A549 (cell line): ENCODE results near the gene ERAL1. TPM values are rescaled to one million over a fixed set of nuclear protein-coding genes. Genes with fewer than 3 reads are reported as not detected.

Experiments
- ATAC-seq, 2 experiments: fragments of 200-7000 bp in 1 of 2; fragments of >200 bp in 1 of 2; cut with Nextera tagmentation in 1 of 2; cut with Tn5 transposase in 1 of 2; 3 replicates each; pipeline versions ENCODE4 v1.8.0 to v1.9.1; 2018 to 2020; ENCODE audit warnings: mild to moderate bottlenecking in 1 of 2, moderate library complexity in 1 of 2
- CTCF ChIA-PET: fragments of 300-600 bp; sonication (Branson Sonifier 250); formaldehyde crosslinking; extraction: SDS; loops from one replicate; lab custom pipeline; 2021; ENCODE audit warnings: antibody characterized with exemption, inconsistent platforms; lab: Yijun Ruan, JAX
- POLR2A ChIA-PET: fragments of 350-600 bp; formaldehyde crosslinking; extraction: SDS; loops from one replicate; lab custom pipeline; 2021; ENCODE audit warnings: antibody characterized with exemption, inconsistent platforms; lab: Yijun Ruan, JAX
- DNase-seq, 2 experiments: peaks; one replicate each; pipeline versions ENCODE4 v3.0.0 to v3.0.0-alpha.2; 2011 to 2016; ENCODE audit warnings: low read depth in 1 of 2, low spot score in 1 of 2
- FAIRE-seq: peaks from 2 replicates; lab custom pipeline; 2011; peaks lifted over from hg19 to GRCh38; lab: Jason Lieb, UNC
- H3K27ac ChIP-seq, 2 experiments: fragments of >200 bp; sonication (Bioruptor Twin); formaldehyde crosslinking; 3 replicates each; pipeline ENCODE4 v1.5.1; 2016 to 2017
- H3K4me1 ChIP-seq: fragments of >200 bp; sonication (Bioruptor Twin); formaldehyde crosslinking; 3 replicates; pipeline ENCODE4 v1.6.1; 2016
- H3K4me2 ChIP-seq: fragments of >200 bp; sonication (Bioruptor Twin); formaldehyde crosslinking; 3 replicates; pipeline ENCODE4 v1.6.1; 2016
- H3K4me3 ChIP-seq: fragments of >200 bp; sonication (Bioruptor Twin); formaldehyde crosslinking; 3 replicates; pipeline ENCODE4 v1.5.1; 2016
- H3K9me3 ChIP-seq: fragments of >200 bp; sonication (Bioruptor Twin); formaldehyde crosslinking; 3 replicates; pipeline ENCODE4 v1.6.1; 2016
- BCL3 ChIP-seq: fragments of >200 bp; sonication (Bioruptor Twin); formaldehyde crosslinking; IDR thresholded peaks from 3 replicates; pipeline ENCODE4 v1.6.1; 2016
- BHLHE40 ChIP-seq: IDR thresholded peaks from 2 replicates; pipeline ENCODE4 v1.6.1; 2012; ENCODE audit warnings: low read depth, low read length, inconsistent platforms
- CHD4 ChIP-seq: fragments of 200-600 bp; sonication (generic); IDR thresholded peaks from 2 replicates; pipeline ENCODE4 v1.6.1; 2016; ENCODE audit warnings: antibody characterized with exemption, mild to moderate bottlenecking, borderline replicate concordance
- FOSB ChIP-seq: fragments of 250-450 bp; sonication (Bioruptor Pico); IDR thresholded peaks from 2 replicates; pipeline ENCODE4 v1.5.0; 2020; ENCODE audit warnings: mild to moderate bottlenecking, moderate library complexity
- FOXS1 ChIP-seq: fragments of 250-450 bp; sonication (Bioruptor Pico); IDR thresholded peaks from 2 replicates; pipeline ENCODE4 v1.5.0; 2020; ENCODE audit warnings: mild to moderate bottlenecking, moderate library complexity
- HDAC2 ChIP-seq: fragments of 200-600 bp; sonication (generic); IDR thresholded peaks from 2 replicates; pipeline ENCODE4 v1.6.1; 2016
- HMGXB4 ChIP-seq: fragments of 250-450 bp; sonication (Bioruptor Pico); IDR thresholded peaks from 2 replicates; pipeline ENCODE4 v1.5.0; 2021; ENCODE audit warnings: mild to moderate bottlenecking, moderate library complexity, borderline replicate concordance
- HOXB5 ChIP-seq: fragments of 250-450 bp; sonication (Bioruptor Pico); IDR thresholded peaks from 2 replicates; pipeline ENCODE4 v1.5.0; 2020; ENCODE audit warnings: mild to moderate bottlenecking, moderate library complexity
- JUN ChIP-seq, 2 experiments: fragments of >200 bp; sonication (Bioruptor Twin); formaldehyde crosslinking; IDR thresholded peaks; 2 replicates in 1 of 2; 3 replicates in 1 of 2; pipeline ENCODE4 v1.6.1; 2016 to 2017
- MAFK ChIP-seq: fragments of 450-650 bp; IDR thresholded peaks from 2 replicates; pipeline ENCODE4 v1.6.1; 2014; ENCODE audit not compliant: partially characterized antibody
- MAX ChIP-seq: IDR thresholded peaks from 2 replicates; pipeline ENCODE4 v1.6.1; 2012
- MAZ ChIP-seq: fragments of 150-350 bp; IDR thresholded peaks from 2 replicates; pipeline ENCODE4 v1.6.1; 2014; ENCODE audit warnings: antibody characterized with exemption, low read depth, low read length, borderline replicate concordance
- MYC ChIP-seq: IDR thresholded peaks from 2 replicates; pipeline ENCODE4 v1.6.1; 2012; ENCODE audit warnings: mild to moderate bottlenecking, inconsistent platforms, low read length, improper control_type of control experiment, borderline replicate concordance
- NPAS2 ChIP-seq: fragments of 250-450 bp; sonication (Bioruptor Pico); IDR thresholded peaks from 2 replicates; pipeline ENCODE4 v1.8.0; 2022; ENCODE audit warnings: mild to moderate bottlenecking, moderate library complexity, borderline replicate concordance
- NR3C1 ChIP-seq: fragments of >200 bp; sonication (Bioruptor Twin); formaldehyde crosslinking; IDR thresholded peaks from 3 replicates; pipeline ENCODE4 v1.6.1; 2017
- PHF8 ChIP-seq: fragments of 200-600 bp; sonication (generic); IDR thresholded peaks from 2 replicates; pipeline ENCODE4 v1.6.1; 2016; ENCODE audit warnings: low read depth, mild to moderate bottlenecking, antibody characterized with exemption, moderate library complexity, borderline replicate concordance
- POLR2AphosphoS2 ChIP-seq: conservative IDR thresholded peaks from 2 replicates; pipeline ENCODE4 v1.6.1; 2012; ENCODE audit warnings: low read length, improper control_type of control experiment, inconsistent platforms
- RARB ChIP-seq: fragments of 250-450 bp; sonication (Bioruptor Pico); IDR thresholded peaks from 2 replicates; pipeline ENCODE4 v1.8.0; 2021; ENCODE audit warnings: mild to moderate bottlenecking, moderate library complexity
- RNF2 ChIP-seq: fragments of 200-600 bp; sonication (generic); IDR thresholded peaks from 2 replicates; pipeline ENCODE4 v1.6.1; 2016; ENCODE audit warnings: low read depth, mild to moderate bottlenecking, antibody characterized with exemption, moderate library complexity, borderline replicate concordance
- SMC3 ChIP-seq: fragments of >200 bp; sonication (Bioruptor Twin); formaldehyde crosslinking; IDR thresholded peaks from 3 replicates; pipeline ENCODE4 v1.6.1; 2018; ENCODE audit warnings: inconsistent platforms
- SREBF2 ChIP-seq: fragments of 450-650 bp; IDR thresholded peaks from 2 replicates; pipeline ENCODE4 v1.6.1; 2014; ENCODE audit warnings: mild to moderate bottlenecking, moderate library complexity
- ZC3H11A ChIP-seq: fragments of 450-650 bp; IDR thresholded peaks from 2 replicates; pipeline ENCODE4 v1.6.1; 2014; ENCODE audit warnings: antibody characterized with exemption, mild to moderate bottlenecking
- ZSCAN20 ChIP-seq: fragments of 250-450 bp; sonication (Bioruptor Pico); IDR thresholded peaks from 2 replicates; pipeline ENCODE4 v1.8.0; 2022; ENCODE audit warnings: mild to moderate bottlenecking, moderate library complexity
- WGBS: methylation state at CpG from one replicate; pipeline ENCODE4 v1.1.6; 2017; ENCODE audit errors: missing lambda C conversion rate; 5-methylcytosine and 5-hydroxymethylcytosine counted together
- polyA plus RNA-seq, 4 experiments: library from polyadenylated mRNA; depleted of rRNA in 3 of 4; stranded (reverse); fragments of >200 nt; fragmentation: RNase III in 1 of 4; extraction: RNeasy Plus Mini Kit Qiagen cat#74134 plus additional on column Dnase treatment in 1 of 4; gene quantifications; 2 replicates in 3 of 4; 3 replicates in 1 of 4; pipeline ENCODE4 v1.2.3, GENCODE V29; 2011 to 2017
- TF ChIP-seq, protein P1 (sequence below): fragments of 200-600 bp; sonication (generic); IDR thresholded peaks from 2 replicates; pipeline ENCODE4 v1.6.1; 2016; ENCODE audit warnings: antibody characterized with exemption, mild to moderate bottlenecking, moderate library complexity
- TF ChIP-seq, protein P2 (sequence below): IDR thresholded peaks from 2 replicates; pipeline ENCODE4 v1.6.1; 2012; ENCODE audit warnings: low read depth, borderline replicate concordance

The ERAL1 gene
- polyA plus RNA-seq, 2 of the 4 experiments (the other 2 are of a cell fraction): 78.9 to 88.3 TPM

DNA sequence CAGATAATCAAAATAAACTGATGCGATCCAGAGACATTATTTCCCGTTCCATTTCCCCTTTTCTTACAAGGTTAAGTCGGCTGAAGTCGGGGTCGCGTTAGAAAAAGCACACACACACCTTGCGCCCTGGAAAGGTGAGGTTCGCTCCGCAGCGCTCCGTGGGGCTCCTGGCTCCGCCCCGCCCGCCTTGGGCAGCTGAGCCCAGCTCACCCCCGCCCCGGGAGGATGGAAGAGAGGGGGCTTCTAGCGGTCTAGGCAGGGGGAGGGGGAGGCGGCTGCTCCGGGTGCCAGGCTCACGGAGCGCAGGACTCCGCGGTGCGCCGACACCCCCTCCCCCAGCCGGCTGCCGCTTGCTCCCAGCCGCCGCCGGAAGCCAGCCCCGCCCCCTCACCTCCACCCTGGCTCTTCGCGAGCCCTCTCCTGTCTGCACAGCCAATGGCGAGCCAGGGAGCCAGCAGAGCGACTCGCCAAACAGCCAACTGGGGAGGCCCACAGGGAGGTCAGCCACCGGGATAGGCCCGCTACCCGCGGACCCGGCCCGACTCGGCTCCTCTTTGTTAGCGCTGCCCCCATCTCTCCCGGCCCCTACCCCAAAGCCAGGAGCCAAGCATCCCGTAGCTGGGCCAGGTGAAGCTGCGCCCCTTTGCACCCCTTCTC is 42.6 kb upstream of the ERAL1 start (continued):
- no peak for TF ChIP-seq BCL3
- no peak for TF ChIP-seq BHLHE40
- no peak for TF ChIP-seq NPAS2

DNA sequence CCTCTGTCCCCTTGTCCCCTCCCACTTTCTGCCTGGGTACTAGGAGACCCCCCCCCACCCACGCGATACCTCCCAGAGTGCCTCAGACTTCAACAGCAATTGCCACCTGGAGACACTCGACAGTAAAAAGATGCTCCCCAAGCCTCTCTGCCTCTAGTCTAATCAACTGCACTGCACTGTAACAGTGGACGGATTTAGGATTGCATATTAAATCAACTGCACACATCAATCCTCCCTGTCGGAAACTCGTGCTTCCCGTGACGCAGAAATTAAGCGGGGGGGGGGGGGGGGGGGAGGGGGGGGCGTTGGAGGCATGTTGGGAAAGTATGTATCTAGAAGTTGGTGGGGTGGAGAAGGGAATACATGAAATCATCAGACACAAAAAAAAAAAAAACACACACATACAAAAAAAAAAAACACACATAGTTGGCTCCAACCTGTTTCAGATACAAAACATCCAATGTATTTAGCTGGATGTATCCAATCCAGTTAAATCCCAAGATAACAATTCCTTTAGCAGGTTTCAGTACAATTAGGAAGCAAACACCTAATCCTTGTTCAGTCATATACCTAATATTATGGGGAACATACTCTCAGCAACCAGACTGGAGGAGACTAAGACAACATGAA is 42.0 kb upstream of the ERAL1 start:
- TF ChIP-seq HMGXB4 (CRISPR knock-in tag) (no peak), HOXB5 (CRISPR knock-in tag) (peak; percentile 62; the same call in 1 of the 2 replicates), MYC (peak; percentile 62)
- CTCF ChIA-PET: interaction anchor here (0.6 to 10.6 kb wide), 10 partner anchors 9 to 407 kb away, joined by 3 to 99 read pairs (median 4); partner anchors contain the start of gene DHRS13

GRCh38 chr17:28816540-28816939 is 38.3 kb upstream of the ERAL1 start:
- Histone ChIP-seq H3K27ac (no peak overlapping the region), H3K9me3 (no peaks in the 10 kb centered on the region), H3K4me2 (no peak overlapping the region), H3K4me1 (peaks cover 6% of the 10 kb centered on the region), H3K4me3 (no peak overlapping the region)
- CTCF ChIA-PET: interaction anchor here (0.8 kb wide), 1 partner anchor 12 kb away, joined by 7 read pairs; no protein-coding TSS in a partner anchor
- DNase-seq: no peak
- no peak for ATAC-seq
- WGBS: 77% methylated on average over 4 of the region's 4 CpGs
- TF ChIP-seq MAZ (no peak), NR3C1 (no peak), JUN (IDR thresholded peaks at IDR 0.05) (no peak), CHD4 (no peak), ZC3H11A (no peak), RNF2 (no peak), PHF8 (no peak), POLR2AphosphoS2 (no peak), FOXS1 (CRISPR knock-in tag) (no peak), MYC (no peak), HDAC2 (no peak), MAFK (no peak), SREBF2 (no peak), ZSCAN20 (CRISPR knock-in tag) (no peak), MAX (no peak), SMC3 (no peak), FOSB (CRISPR knock-in tag) (no peak), RARB (CRISPR knock-in tag) (no peak)
- TF ChIP-seq, protein P1, sequence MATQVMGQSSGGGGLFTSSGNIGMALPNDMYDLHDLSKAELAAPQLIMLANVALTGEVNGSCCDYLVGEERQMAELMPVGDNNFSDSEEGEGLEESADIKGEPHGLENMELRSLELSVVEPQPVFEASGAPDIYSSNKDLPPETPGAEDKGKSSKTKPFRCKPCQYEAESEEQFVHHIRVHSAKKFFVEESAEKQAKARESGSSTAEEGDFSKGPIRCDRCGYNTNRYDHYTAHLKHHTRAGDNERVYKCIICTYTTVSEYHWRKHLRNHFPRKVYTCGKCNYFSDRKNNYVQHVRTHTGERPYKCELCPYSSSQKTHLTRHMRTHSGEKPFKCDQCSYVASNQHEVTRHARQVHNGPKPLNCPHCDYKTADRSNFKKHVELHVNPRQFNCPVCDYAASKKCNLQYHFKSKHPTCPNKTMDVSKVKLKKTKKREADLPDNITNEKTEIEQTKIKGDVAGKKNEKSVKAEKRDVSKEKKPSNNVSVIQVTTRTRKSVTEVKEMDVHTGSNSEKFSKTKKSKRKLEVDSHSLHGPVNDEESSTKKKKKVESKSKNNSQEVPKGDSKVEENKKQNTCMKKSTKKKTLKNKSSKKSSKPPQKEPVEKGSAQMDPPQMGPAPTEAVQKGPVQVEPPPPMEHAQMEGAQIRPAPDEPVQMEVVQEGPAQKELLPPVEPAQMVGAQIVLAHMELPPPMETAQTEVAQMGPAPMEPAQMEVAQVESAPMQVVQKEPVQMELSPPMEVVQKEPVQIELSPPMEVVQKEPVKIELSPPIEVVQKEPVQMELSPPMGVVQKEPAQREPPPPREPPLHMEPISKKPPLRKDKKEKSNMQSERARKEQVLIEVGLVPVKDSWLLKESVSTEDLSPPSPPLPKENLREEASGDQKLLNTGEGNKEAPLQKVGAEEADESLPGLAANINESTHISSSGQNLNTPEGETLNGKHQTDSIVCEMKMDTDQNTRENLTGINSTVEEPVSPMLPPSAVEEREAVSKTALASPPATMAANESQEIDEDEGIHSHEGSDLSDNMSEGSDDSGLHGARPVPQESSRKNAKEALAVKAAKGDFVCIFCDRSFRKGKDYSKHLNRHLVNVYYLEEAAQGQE: no peak
- TF ChIP-seq, protein P2, sequence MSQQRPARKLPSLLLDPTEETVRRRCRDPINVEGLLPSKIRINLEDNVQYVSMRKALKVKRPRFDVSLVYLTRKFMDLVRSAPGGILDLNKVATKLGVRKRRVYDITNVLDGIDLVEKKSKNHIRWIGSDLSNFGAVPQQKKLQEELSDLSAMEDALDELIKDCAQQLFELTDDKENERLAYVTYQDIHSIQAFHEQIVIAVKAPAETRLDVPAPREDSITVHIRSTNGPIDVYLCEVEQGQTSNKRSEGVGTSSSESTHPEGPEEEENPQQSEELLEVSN: no peak
- POLR2A ChIA-PET: no interaction called here
- no peak for FAIRE-seq

More for the DNA sequence above, 42.0 kb upstream of the ERAL1 start:
- FAIRE-seq (peak; percentile 59), DNase-seq (peak in 1 of 2 experiments; percentile 72), ATAC-seq (peak; percentile 57 to 65)
- H3K27ac ChIP-seq: peak overlapping the region; percentile 89 to 94
- peak overlapping the region; percentile 63 for H3K4me2 ChIP-seq
- peaks cover 40% of the 10 kb centered on the region for H3K4me1 ChIP-seq
- H3K9me3 ChIP-seq: no peaks in the 10 kb centered on the region
- peak overlapping the region; percentile 73 for H3K4me3 ChIP-seq
- 0% methylated on average over 7 of the region's 10 CpGs for WGBS
- POLR2A ChIA-PET: interaction anchor here (0.7 to 1.9 kb wide), 5 partner anchors 11 to 49 kb away, joined by 3 to 13 read pairs (median 4); no protein-coding TSS in a partner anchor
